NAMALWA (cell line): ENCODE results near the gene GATA5.
A peak's percentile ranks its signal among the peaks of the same experiment; 100 is the strongest.

Experiments used
- DNase-seq: peaks from one replicate; pipeline ENCODE4 v3.0.0-alpha.2; 2015; ENCODE audit warnings: low spot score

The GATA5 gene

GRCh38 chr20:62453186-62453808 is 22.5 kb downstream of the GATA5 start:
- no peak for DNase-seq

DNA sequence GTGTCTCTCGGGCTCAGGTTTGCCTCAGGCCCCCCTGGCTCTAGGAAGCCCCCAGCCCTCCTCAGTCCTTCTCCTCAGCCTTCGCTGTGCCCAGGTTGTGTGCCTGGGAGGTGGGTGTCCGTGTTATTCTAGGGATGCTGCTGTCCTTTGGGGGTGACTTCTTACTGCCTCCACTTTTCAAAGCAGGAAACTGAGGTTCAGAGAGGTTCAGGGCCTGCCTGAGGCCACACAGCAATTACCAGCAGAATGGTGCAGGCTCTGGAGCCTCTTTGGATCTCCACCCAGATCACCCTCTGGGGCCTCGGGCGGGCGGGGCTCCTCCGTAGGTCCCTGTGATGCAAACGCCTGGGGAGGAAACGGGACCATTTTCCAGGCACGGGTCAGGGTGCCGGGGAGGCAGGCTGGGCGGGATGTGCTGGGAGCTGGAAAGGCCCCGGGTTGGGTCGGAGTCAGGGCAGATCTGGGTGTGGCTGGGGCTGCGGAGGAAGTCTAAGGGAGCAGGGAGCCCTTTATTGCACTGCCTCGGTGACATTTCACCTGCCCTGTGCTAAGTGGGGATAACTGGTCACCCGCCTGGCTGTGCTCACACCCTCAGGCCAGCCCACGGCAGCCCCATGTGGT is 23.2 kb downstream of the GATA5 start:
- DNase-seq: no peak

GRCh38 chr20:62451970-62452369 is 23.8 kb downstream of the GATA5 start:
- no peak for DNase-seq

GRCh38 chr20:62451156-62451767 is 24.5 kb downstream of the GATA5 start:
- no peak for DNase-seq

GRCh38 chr20:62449951-62450691 is 25.7 kb downstream of the GATA5 start:
- DNase-seq: no peak

- no peak for DNase-seq
Measured at GRCh38 chr20:62448788-62449187, 27.0 kb downstream of the GATA5 start.

GRCh38 chr20:62448038-62448437 is 27.8 kb downstream of the GATA5 start:
- DNase-seq: no peak

- no peak for DNase-seq
Measured at GRCh38 chr20:62446888-62447869, 28.6 kb downstream of the GATA5 start.

DNA sequence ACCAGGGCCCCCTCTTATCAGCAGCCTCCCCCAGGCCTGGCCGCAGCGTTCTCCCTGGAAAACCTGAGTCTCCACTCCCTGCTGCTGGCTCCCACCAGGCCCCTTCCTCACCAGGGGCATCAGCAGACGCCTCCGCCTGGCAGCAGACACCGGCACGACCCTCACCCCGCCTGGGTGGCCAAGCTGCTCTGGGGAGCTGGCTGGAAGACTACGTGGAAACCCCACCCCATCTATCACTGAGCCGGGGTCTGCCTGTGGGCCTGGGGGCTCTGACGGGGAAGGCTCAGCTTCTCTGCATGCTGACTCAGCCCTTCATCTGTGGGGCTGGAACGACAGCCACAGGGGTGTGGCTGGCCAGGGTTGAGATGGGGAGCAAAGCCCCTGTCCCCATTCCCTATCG is 29.3 kb downstream of the GATA5 start:
- no peak for DNase-seq

GRCh38 chr20:62445553-62446340 is 30.0 kb downstream of the GATA5 start:
- DNase-seq: no peak

DNA sequence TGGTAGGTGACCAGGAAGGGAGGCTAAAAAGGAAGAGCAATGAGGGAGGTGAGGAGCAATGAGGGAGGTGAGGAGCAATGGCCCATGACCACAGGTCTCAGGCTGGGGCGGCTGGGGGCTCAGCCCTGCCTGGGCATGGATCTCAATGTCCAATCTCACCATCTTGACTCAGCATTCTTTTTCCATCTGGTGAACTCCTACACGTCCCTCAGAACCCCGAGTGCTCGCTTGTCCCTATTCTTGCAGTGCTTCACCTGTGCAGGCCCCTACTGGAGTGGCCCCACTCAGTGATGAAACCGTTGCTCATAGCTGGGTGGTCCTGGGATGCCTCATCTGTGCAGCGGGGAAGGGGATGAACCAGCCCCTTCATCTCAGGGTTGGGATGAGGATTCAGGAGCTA is 31.5 kb downstream of the GATA5 start:
- DNase-seq: no peak

DNA sequence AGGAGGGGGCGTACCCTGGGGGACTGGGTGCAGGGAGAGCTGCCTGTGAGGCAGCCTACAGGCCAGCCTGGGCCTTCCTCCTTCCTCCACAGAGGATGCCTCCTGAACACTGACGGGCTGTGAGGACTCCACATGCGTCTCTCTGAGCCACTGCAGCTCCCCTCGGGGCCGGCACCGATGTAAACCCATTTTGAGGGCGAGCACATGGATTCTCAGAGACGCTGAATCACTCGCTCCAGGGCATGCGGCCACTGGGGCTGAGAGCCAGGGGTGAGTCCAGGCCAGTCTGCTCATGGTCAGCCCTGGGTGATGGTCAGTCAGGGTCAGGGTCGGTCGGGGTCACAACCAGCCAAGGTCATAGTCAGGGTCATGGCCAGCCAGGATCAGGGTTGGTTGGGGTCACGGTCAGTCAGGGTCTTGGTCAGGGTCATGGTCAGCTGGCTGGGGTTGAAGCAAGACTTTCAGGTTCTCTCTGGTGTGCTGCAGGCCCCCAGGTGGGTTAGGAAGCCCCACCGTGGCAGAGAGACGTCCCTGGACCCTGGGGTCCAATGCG is 33.7 kb downstream of the GATA5 start:
- DNase-seq: no peak

- DNase-seq: peak; percentile 25
Measured at GRCh38 chr20:62439218-62439617, 36.6 kb downstream of the GATA5 start.

GRCh38 chr20:62437927-62438326 is 37.9 kb downstream of the GATA5 start:
- DNase-seq: no peak

GRCh38 chr20:62437496-62437895 is 38.3 kb downstream of the GATA5 start:
- DNase-seq: no peak

GRCh38 chr20:62436692-62437091 is 39.1 kb downstream of the GATA5 start:
- DNase-seq: no peak

GRCh38 chr20:62433658-62434497 is 41.9 kb downstream of the GATA5 start:
- DNase-seq: no peak

DNA sequence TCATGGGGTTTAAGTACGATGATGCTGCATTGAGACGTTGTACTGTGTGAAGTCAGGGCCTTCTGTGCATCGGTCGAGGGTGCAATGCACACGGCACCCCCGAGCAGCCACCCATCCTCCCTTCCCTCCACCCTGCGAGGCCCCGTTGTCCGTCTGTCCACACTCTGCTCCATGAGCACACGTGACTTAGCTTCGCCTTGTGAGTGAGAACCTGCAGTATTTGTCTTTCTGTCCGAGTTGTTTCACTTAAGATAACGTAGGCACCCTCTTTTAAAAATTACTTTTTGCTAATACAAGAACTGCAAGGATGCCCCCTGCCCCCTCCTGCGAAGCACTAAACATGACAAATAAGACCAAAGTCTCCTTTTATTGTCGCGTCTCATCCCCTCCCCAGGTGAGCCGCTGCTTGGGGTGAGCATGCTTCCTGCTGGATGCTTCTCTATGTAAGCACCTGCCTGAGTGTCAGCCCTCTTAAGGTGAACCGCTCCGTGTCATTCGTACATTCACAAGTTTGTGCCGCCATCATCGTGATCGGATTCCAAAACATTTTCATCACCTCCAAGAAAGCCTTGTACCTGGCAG is 44.8 kb downstream of the GATA5 start:
- no peak for DNase-seq

GRCh38 chr20:62430311-62430853 is 45.4 kb downstream of the GATA5 start:
- no peak for DNase-seq
